Activated CD8-positive, alpha-beta memory T cell treated with anti-CD3 and anti-CD28 coated beads for 24 hours (primary cell): ENCODE results near the gene ALOX5.

ENCODE experiments used
- DNase-seq: peaks from one replicate; pipeline ENCODE4 v3.0.0-alpha.2; 2020

The ALOX5 gene

DNA sequence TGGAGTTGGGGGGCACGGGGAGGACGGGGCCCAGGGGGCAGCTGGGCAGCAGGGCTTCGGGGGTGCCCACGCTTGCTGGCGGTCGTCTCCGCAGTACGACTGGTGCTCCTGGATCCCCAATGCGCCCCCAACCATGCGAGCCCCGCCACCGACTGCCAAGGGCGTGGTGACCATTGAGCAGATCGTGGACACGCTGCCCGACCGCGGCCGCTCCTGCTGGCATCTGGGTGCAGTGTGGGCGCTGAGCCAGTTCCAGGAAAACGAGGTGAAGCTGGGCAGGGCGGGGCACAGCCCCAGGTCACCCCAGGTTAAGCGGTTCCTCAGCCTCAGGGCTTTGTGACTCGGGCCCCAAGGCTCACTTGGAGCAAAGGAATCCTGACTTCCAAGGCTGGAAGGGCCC lies 70.0 kb downstream of the ALOX5 start:
- no peak for DNase-seq

DNA sequence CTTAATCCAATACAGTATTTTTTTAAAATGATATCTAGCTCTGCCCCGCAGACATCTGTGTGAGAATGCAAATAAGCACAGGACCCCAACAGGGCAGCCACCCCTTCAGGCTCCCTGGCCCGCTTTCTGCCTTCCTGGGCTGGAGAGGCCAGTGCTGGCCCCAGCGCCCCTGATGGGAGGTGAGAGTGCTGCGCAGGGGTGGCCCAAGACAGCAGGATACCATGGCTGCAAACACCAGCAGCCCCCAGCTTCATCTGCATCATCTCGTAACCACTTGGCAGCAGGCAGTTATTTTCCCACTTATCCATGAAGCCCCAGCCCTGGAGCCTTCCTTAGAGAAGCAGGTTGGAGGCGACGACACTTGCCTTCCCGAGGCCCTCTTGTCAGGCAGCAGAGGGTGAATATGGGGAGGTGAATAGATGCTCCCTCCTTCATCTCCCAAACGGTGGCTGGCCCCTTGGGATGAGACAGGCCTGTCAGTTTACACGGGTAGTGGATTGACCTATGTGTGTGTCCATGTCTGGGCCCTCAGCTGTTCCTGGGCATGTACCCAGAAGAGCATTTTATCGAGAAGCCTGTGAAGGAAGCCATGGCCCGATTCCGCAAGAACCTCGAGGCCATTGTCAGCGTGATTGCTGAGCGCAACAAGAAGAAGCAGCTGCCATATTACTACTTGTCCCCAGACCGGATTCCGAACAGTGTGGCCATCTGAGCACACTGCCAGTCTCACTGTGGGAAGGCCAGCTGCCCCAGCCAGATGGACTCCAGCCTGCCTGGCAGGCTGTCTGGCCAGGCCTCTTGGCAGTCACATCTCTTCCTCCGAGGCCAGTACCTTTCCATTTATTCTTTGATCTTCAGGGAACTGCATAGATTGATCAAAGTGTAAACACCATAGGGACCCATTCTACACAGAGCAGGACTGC lies 71.2 kb downstream of the ALOX5 start:
- no peak for DNase-seq

DNA sequence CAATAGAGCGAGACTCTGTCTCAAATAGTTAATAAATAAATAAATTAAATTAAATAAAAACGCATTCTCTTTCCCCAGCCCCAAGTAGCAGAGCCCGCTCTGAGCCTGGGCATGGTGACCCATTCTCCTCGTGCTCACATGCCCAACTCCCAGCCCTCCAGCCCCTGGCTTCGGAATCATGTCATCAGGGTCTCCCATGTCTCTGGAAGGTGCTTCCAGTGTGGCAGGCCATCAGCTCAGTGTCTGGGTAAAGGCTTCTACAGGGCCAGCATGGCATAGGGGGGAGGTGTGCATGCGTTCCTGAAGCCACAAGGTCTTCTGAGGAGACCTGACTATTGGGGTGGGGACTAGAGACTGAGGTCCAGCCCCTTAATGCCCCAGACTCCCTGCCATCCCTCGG lies 72.8 kb downstream of the ALOX5 start:
- no peak for DNase-seq

DNA sequence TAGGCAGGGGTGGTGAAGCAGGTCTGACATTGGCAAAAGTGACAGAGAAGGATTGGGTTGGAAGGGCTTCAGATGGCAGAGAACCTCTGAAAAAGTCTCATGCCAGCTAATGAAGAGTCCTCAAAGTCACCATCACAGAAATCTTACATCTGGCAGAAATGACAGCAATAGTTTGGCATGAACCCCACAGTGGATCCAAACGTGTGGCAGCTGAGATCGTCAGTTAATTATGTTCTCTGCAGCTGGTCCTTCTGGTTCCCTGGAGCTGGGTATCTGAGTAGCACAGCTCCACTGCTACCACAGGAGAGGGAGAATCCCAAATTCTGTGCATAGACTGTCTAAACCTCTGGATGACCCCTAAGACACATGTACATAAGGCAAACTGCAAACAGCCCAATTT lies 73.4 kb downstream of the ALOX5 start:
- DNase-seq = no peak

DNA sequence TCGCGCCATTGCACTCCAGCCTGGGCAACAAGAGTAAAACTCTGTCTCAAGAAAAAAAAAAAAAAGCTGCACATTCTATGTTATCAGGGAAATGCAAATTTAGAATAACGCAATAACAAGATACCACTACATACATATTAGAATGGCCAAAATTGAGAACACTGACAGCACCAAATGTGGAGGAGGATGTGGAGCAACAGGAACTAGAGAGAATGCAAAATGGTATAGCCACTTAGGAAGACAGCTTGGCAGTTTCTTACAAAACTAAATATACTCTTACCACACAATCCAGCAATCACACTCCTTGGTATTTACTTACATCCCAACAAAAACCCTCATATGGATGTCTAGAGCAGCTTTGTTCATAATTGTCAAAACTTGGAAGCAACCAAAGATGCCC lies 76.8 kb downstream of the ALOX5 start:
- no peak for DNase-seq

DNA sequence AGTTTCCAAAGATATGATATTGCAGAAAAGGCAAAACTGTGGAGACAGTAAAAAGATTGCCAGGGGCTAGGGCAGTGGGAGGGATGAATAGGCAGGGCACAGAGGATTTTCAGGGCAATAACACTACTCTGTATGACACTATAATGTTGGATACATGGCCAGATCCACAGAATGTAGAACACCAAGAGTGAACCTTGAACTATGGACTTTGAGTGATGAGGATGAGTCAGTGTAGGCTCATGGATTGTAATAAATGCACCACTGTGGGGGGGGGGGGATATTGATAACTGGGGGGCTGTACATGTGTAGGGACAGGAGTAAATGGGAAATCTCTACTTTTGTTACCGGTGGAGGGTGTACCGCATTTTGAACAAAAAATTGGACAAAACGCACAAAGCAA lies 77.4 kb downstream of the ALOX5 start:
- DNase-seq = no peak

DNA sequence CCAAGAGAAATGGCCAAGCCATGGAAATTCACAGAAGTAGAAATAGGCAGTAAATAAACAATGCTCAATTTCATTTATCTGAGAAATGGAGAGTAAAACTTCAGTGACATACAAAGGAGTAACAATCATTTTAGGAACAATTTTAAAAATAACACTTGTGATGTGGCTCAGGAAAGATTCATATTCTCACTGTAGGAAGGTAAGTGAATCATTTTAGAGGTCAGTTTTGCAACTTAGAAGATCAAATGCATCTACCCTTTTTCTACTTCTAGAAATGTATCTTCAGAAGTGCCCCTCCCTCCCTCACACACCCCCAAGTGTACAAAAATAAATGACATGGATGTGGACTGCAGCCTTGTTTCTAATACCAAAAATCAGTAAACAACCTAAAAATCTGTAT lies 78.3 kb downstream of the ALOX5 start:
- no peak for DNase-seq

DNA sequence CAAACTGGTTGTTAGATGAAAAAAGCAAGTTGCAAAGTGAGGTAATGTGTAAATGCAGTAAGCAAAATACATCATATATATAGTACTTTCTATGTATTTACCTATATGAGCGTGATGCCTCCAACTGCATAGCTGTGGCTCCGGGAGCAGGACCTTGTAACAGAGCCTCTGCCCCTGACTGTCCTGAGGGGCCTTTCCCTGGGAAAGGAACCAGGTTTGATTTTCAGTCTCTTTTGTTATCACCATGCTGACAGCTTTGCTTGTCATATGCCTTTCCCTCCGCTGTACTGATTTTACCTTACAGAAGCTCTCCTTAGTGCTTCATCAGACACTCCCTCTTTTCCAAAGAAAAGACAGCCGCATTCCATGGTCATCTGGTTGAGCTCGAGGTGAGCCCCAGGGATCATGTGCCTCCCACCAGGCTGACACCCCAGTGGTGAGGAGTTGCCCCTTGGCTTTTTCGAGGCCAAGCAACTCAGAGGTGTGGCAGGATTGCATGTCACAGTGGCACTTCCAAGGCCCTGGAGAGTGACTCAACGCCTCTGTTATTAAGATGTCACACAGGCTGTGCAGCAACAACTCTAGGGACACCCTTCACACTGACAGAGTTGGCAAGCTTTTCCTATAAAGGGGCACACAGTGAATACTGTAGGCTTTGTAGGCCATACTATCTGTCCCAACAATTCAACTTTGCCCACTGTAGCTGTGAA lies 78.9 kb downstream of the ALOX5 start:
- DNase-seq = no peak

DNA sequence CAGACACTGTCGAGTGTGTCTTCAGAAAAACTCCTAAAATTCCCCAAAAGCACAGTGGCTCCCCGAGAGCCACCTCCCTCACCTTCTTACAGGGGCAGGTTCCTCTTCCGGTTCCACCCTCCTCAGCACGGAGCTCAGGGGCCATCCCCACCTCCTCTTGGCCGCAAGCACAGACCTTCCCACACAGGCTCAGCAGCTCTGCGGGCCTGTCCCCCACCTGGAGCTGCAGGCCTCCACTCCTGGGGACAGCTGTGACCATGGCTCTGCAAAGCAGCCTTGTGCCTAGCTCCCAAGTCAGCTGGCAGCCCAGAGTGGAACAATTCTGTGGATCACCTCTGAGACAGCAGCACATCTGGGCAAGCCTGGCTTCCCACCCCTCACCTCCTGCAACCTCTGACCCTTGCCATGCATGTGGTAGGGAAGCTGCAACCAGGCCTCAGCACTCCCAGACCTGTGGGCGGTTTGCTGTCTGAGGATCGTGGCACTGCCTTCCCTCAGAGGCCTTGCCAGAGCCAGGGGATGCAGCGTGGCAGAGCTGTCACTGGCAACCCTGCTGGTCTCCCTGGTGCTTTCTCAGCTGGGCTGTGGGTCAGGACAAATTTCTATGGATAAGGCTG lies 79.7 kb downstream of the ALOX5 start:
- DNase-seq = no peak

DNA sequence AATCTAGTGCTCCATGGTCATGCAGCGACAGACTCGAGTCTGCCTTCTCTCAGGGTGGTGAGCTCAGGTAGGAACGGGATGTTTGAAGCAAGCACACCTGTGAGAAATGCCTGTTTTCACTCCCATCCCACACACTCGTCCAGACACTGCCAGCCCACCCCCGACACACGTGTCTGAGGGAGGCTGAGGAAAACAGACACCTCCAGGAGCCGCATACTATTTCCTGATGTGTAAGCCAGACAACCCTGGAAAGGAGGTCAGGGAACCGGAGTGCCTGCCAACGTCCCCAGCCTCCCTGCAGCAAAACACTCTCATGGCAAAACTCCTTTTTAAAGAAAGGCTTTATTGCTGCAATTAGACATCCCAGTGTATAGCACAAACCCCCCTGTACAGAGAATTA lies 80.2 kb downstream of the ALOX5 start:
- no peak for DNase-seq

DNA sequence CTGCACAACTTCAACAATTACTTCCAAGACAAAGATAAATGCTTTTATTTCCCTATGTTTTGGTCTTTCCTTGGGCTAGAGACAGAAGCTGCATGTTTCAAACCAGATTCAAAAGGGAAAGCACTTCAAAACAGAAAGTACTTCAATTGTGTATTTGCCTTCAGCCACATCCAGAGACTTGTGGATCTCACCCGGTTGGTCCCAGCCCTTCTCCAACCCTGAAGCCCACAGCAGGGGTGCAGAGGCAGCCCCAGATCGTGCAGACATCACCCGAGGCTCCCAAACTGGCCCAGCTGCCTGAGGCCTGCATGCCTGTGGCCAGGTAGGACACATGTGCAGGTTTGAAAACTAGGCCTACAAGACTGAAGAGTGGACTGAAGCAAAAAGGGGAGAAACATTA lies 80.8 kb downstream of the ALOX5 start:
- no peak for DNase-seq

DNA sequence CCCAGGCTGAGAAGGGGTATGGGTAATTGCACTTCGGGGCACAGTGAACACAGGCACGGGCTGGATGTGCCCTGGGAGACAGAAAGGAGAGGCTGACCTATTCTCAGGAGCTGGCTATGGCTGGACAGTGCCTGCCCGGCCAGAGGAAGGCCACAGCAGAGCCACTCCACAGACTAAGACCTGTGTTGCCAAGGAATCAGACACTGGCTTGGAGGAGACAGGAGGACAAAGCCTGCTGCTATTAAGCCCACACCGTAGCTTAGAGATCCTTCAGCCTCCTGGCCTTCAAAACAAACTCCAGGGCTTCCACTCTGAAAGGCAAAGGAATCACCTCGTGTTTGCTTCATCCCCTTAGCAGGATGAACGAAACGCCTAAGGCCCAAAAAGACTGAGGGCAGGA lies 82.2 kb downstream of the ALOX5 start:
- DNase-seq = no peak

DNA sequence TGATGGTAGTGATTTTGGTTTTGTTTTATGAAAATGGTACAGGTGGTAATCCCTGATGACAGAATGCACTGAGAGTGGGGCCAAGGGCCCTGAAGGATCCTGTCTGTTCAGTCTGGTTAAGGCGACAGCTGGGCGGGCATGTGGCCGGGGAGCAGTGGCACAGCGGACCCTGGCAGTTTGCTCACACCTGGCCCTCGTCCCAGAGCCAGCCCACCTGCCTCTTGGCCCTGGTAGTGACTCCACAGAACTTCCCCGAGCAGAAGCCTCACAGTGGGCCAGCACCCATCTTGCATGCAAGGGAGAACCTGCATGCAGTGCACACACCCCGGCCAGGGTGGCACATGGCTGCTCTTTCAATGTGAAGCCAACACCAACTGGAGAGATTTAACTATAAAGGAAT lies 82.8 kb downstream of the ALOX5 start:
- no peak for DNase-seq

DNA sequence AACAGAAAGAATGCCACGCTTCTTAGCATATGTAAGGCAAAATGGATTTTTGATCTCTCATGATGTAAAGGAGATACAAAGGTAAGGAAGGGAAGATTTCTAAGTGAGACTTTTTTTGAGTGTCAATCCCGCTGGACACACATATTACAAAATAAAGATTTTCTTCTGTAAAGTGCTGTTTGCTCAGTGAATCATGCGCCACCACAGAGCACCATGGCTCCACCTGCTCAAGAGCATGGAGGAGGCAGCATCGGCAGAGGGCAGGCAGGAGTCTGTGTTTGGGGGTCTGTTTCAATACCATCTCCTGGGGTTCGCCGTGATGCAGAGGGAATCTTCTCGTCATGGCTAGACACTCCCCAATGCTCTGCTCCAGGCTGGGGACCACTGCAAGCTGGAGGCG lies 83.5 kb downstream of the ALOX5 start:
- DNase-seq = no peak

DNA sequence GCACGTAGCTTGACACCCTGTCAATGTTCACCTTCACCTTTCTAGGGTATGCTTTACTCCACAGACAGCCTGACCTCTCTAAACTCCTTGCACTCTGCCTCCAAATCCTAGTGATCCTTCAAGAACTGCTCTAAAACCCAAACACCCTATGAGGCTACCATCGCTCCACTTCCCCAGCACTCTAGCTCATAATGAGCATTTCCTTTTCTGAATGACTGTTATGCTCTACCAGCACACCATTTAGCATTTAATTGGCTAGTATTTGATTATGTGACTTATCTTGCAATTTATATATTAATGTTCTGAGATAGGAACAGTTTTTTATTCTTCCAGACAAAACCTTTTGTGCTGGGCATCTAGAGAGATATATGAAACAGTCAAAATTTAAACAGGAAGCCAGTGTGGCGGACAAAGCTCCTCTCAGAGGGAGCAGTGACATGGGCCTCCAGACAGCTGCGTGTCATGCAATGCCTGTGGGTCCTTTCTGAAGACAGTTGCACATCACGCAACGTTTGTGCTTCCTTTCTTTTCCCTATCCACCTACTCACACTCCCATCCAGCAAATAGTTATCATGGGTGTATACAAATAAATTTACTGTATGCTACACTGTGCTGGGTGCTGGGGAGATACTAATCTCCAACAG lies 86.3 kb downstream of the ALOX5 start:
- DNase-seq = no peak

DNA sequence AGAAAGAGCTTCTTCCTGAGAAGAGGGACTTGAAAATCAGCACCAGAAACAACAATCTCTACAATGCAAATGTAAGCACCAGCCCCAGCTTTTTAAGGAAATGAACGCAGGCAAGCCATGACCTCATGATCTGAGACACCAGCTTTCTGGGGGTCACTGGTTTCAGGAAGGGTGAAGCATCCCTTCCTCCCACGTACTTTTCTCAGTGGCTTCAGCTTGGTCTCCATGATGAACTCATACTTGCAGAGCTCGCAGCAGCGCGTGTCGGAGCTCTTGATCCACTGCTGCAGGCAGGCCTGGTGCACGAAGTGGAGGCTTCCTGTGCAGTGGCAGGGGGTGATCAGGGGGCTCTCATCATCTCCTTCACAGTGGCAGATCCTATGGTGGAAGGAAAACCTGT lies 87.0 kb downstream of the ALOX5 start:
- no peak for DNase-seq

DNA sequence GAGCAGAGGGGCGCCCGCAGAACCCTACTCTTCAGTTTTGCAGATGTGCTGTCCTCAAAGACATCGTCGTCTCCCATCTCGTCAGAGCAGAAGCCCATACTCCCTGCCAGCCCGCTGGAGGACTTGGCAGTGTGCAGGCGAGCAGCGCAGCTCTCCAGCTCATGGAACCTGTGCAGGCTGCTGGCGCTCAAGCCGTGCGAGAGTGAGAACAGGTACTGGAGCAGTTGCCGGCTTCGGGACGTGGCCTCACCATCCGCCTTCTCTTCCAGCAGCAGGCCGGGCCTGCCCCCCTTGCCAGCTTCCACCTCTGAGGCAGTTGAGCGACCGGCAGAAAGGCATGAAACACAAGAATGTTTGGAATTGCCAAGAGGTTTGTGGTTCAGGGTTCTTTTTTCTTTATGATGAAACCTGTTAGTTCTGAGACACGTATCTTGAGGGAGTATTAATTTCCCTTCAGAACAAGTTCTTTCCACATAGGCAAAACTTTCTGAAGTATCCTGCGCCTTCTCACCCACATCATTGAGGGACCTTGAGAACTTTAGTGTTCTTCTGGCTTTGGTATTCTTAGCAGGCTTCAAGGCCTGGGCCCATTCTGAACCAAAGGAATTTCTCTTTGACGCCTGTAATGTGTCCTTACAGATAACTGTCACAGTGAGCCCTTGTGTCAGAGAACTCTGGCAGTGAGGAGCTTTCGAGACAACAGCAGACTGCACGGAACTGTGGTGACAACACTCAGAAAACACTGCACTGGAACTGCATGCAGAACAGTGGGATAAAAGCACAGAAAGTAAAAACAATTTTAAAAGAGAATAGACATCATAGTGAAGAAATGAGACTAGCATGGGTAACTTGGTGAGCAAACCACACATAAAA lies 89.5 kb downstream of the ALOX5 start:
- no peak for DNase-seq

DNA sequence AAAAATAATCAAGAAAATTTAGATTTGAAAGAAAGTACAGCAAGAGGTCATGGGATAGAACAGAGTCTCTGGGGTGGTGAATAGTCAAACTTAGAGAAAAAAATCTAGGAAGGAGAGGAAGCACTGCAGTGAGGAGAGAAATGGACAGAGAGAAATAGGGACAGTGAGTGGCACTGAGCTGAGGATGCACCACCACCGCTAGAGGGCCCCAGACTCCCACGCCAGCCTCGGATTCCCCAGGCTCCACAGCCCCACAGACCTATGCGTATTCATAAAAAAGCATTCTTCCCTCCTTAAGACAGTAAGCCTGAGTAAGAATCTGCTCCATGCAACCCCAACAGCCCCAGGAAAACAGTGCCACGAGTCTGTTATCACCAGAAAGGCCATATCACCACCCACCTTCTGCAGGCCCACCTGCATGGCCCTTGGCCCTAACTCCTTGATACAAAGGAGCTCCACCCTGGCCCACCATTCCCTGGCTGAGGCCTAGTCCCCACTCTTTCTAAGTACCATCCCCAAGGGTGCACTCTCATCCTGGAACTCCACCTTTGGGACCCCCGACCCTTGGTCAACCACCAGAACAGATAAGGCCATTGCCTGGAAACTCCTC lies 91.0 kb downstream of the ALOX5 start:
- peak; percentile 90 for DNase-seq

DNA sequence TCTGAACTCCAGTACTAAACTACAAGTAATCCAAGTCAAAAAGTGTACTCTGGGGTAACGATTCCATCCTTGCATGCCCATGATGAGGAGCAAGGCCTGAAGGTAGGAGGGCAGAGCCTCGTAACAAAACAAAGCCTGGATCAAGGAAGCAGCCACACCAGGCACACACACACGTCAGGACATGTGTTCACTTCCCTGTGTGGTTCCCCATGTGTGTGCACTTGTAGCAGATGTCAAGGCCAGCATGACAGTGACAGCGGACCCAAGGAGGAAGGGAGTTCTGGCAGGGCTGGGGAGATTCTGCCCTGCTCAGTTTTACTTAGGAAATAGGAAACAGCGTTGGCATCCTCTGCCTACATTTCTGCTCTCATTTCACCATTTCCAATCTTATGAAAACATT lies 92.8 kb downstream of the ALOX5 start:
- DNase-seq = no peak

DNA sequence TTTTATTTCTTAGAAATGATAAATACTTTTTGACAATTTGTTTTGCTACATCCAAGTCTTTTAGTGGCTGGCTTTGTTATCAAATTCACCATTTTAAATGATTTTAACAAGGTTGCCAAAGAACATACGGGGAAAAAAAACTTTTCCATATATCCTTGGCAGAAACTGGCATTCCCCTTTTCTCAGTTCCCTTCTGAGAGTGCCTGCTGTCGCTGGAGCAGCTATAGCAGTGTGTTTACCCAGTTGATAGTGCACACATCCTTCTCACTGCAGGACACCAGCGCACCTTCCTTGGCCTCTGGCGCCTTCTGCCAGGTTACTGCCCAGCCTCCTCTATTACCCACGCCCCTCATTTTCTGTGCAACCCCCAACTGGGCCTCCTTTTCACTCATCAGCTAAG lies 94.1 kb downstream of the ALOX5 start:
- no peak for DNase-seq

DNA sequence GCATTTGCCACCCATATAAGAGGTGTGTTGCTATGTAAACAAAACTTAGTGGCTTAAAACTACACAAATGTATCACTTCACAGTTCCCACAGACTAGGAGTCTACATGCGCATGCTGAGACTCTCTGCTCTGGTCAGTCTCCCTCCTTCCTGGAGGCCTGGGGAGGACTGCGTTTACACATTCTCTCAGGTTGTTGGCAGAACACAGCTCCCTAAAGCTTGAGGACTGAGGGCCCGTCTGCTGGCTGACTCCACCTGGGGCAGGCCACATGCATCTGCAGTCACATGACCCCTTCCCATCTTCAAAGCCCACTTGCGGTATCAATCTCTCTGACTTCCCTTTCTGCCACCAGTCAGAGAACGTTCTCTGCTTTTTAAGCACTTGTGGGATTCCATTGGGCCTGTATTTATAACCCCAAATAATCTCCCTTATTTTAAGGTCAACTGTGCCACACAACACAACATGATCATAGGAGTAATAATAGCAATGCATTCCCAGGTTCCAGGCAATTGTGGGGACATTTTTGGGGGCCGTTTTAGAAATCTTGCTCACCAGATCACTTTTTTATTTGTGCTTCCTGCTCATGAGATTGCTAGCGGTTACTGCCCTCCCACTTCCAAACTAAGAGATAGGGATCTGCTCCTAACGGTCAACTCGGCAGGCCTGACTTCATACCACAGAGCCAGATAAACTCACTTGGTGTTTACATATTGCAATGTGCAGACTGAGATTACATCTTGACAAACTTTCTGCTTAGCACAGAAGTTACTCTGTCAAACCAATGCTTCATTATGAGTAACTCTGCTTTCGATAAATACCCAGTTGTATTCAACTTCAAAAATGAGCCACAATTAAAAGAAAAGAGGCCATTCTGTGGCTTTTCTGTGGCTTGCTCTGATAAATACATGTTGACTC lies 96.3 kb downstream of the ALOX5 start:
- DNase-seq = peak; percentile 75
